GM23248 (cell line): ENCODE data around the gene STXBP6. TPM values are rescaled to one million over a fixed set of nuclear protein-coding genes. Genes with fewer than 3 reads are reported as not detected.

ENCODE experiments used
- DNase-seq: peaks from one replicate; pipeline ENCODE4 v3.0.0-alpha.2; 2015
- H2AFZ ChIP-seq: fragments of 200-600 bp; sonication (generic); 2 replicates; pipeline ENCODE4 v1.6.1; 2016; ENCODE audit warnings: antibody characterized with exemption
- H3F3A ChIP-seq: fragments of 200-600 bp; sonication (generic); 2 replicates; pipeline ENCODE4 v1.6.1; 2016; ENCODE audit warnings: mild to moderate bottlenecking, antibody characterized with exemption, mixed run types; ENCODE audit not compliant: insufficient read depth
- H3K27ac ChIP-seq: fragments of 200-600 bp; sonication (generic); 2 replicates; pipeline ENCODE4 v1.5.1; 2016; ENCODE audit warnings: mild to moderate bottlenecking
- H3K27me3 ChIP-seq: fragments of 200-600 bp; sonication (generic); replicated peaks from 2 replicates; pipeline ENCODE4 v1.6.1; 2016; ENCODE audit warnings: mild to moderate bottlenecking; ENCODE audit not compliant: insufficient read depth
- H3K36me3 ChIP-seq: fragments of 200-600 bp; sonication (generic); 2 replicates; pipeline ENCODE4 v1.6.1; 2016; ENCODE audit warnings: low read depth, mild to moderate bottlenecking
- H3K4me1 ChIP-seq: fragments of 200-600 bp; sonication (generic); 2 replicates; pipeline ENCODE4 v1.6.1; 2016; ENCODE audit warnings: mild to moderate bottlenecking; ENCODE audit not compliant: insufficient read depth
- H3K4me2 ChIP-seq: fragments of 200-600 bp; sonication (generic); one replicate; pipeline ENCODE4 v1.6.1; 2016; ENCODE audit warnings: mild to moderate bottlenecking; ENCODE audit not compliant: unreplicated experiment
- H3K4me3 ChIP-seq: fragments of 200-600 bp; sonication (generic); 2 replicates; pipeline ENCODE4 v1.5.1; 2016; ENCODE audit warnings: mild to moderate bottlenecking
- H3K79me2 ChIP-seq: fragments of 200-600 bp; sonication (generic); 2 replicates; pipeline ENCODE4 v1.6.1; 2016; ENCODE audit warnings: mild to moderate bottlenecking; ENCODE audit not compliant: insufficient read depth
- H3K9ac ChIP-seq: fragments of 200-600 bp; sonication (generic); 2 replicates; pipeline ENCODE4 v1.6.1; 2016; ENCODE audit warnings: mild to moderate bottlenecking
- H3K9me2 ChIP-seq: fragments of 200-600 bp; sonication (generic); 2 replicates; pipeline ENCODE4 v1.6.1; 2016; ENCODE audit warnings: mixed run types, mild to moderate bottlenecking, moderate library complexity; ENCODE audit not compliant: insufficient read depth
- H3K9me3 ChIP-seq: fragments of 200-600 bp; sonication (generic); one replicate; pipeline ENCODE4 v1.6.1; 2017; ENCODE audit warnings: low read depth
- H4K20me1 ChIP-seq: fragments of 200-600 bp; sonication (generic); 2 replicates; pipeline ENCODE4 v1.6.0; 2016; ENCODE audit not compliant: insufficient read depth
- EZH2 ChIP-seq: fragments of 200-600 bp; sonication (generic); IDR thresholded peaks from 2 replicates; pipeline ENCODE4 v1.6.1; 2018; ENCODE audit warnings: antibody characterized with exemption, mild to moderate bottlenecking; ENCODE audit not compliant: insufficient read depth, poor library complexity, severe bottlenecking
- EZH2phosphoT487 ChIP-seq: fragments of 200-600 bp; sonication (generic); IDR thresholded peaks from 2 replicates; pipeline ENCODE4 v1.6.1; 2018; ENCODE audit warnings: antibody characterized with exemption, moderate library complexity, mild to moderate bottlenecking, low read depth; ENCODE audit not compliant: insufficient read depth
- WGBS, 2 experiments: methylation state at CpG; one replicate each; pipeline ENCODE4 v1.1.6; 2015 to 2017; ENCODE audit warnings: low lambda C conversion rate in 2 of 2, low coverage in 1 of 2; ENCODE audit errors: missing lambda C conversion rate in 2 of 2; 5-methylcytosine and 5-hydroxymethylcytosine counted together
- in situ Hi-C: fragments of 300-500 bp; cut with MboI; formaldehyde crosslinking; loops from 2 replicates; pipeline ENCODE4 v1.15.0; 2020
- polyA plus RNA-seq: library from polyadenylated mRNA; unstranded; fragments of >200 nt; fragmentation: Nextera tagmentation; extraction: Ambion mirVana; gene quantifications from 2 replicates; pipeline ENCODE4 v1.2.1, GENCODE V29; 2016
- total RNA-seq: library from RNA; depleted of rRNA; stranded (reverse); fragments of >200 nt; shearing (Covaris generic); gene quantifications from 2 replicates; pipeline ENCODE4 v1.2.3, GENCODE V29; 2014

STXBP6 gene
- total and polyA plus RNA-seq, 2 experiments from 2014 or later: 13.9 to 19.6 TPM

DNA sequence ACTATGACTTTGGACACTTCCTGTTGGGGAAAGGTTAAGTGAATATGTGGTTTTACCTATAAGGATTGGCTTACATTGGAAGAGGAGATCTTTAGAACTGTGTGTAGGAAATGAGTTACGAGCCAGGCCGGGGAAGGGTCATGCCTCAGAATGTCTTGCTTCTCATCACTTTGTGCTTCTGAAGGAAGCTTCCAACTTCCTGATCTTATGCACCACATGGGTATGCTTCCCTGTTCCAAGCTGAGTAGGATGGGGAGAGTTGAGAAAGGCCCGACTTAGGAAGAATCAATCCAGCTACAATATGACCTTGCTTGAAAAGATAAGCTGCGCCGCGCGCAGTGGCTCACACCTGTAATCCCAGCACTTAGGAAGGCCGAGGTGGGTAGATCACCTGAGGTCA is 59.9 kb downstream of the STXBP6 start:
- Histone ChIP-seq H3K79me2 (peaks cover 25% of the 10 kb centered on the region; the same call in 1 of the 2 replicates), H3K4me2 (no peak overlapping the region), H3F3A (no peaks in the 10 kb centered on the region), H3K27ac (no peak overlapping the region), H3K4me1 (no peaks in the 10 kb centered on the region), H3K36me3 (no peaks in the 10 kb centered on the region), H3K27me3 (no peaks in the 10 kb centered on the region), H3K9ac (no peak overlapping the region), H3K4me3 (no peak overlapping the region), H3K9me3 (no peaks in the 10 kb centered on the region), H3K9me2 (no peaks in the 10 kb centered on the region), H4K20me1 (no peaks in the 10 kb centered on the region), H2AFZ (no peak overlapping the region)
- in situ Hi-C loops: no loop called here
- TF ChIP-seq EZH2 (no peak), EZH2phosphoT487 (no peak)
- DNase-seq: no peak
- 88 to 96% methylated on average over 8 of the region's 8 CpGs for WGBS, 2 experiments

DNA sequence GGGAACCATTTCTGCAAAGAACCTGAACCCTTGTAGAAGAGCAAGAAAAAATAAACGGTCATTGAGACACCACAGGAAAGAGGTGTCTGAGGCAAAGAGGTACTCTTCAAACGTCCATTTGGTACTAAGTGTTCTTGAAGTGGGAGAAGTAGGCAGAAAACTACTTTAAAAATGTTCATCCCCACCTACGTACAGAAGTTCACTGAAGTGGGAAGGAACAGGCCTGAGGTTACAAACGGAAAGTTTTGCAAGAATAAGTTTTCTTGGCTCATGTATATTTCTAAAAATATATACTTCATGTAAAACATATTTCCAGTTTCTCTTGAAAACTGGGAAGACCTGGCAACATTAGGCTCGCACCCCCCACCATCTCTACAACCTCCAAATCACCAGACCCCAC is 61.2 kb downstream of the STXBP6 start:
- TF ChIP-seq EZH2 (no peak), EZH2phosphoT487 (no peak)
- H3F3A ChIP-seq: no peaks in the 10 kb centered on the region
- no peak overlapping the region for H3K9ac ChIP-seq
- H3K9me2 ChIP-seq: no peaks in the 10 kb centered on the region
- H3K27ac ChIP-seq: no peak overlapping the region
- H3K4me3 ChIP-seq: no peak overlapping the region
- H2AFZ ChIP-seq: no peak overlapping the region
- no peak for DNase-seq
- H3K4me2 ChIP-seq: no peak overlapping the region
- H3K27me3 ChIP-seq: no peaks in the 10 kb centered on the region
- H3K4me1 ChIP-seq: no peaks in the 10 kb centered on the region
- peaks cover 25% of the 10 kb centered on the region; the same call in 1 of the 2 replicates for H3K79me2 ChIP-seq
- WGBS, 2 experiments: 71 to 75% methylated on average over 5 of the region's 5 CpGs
- in situ Hi-C loops: no loop called here
- no peaks in the 10 kb centered on the region for H3K9me3 ChIP-seq
- no peaks in the 10 kb centered on the region for H4K20me1 ChIP-seq
- no peaks in the 10 kb centered on the region for H3K36me3 ChIP-seq

DNA sequence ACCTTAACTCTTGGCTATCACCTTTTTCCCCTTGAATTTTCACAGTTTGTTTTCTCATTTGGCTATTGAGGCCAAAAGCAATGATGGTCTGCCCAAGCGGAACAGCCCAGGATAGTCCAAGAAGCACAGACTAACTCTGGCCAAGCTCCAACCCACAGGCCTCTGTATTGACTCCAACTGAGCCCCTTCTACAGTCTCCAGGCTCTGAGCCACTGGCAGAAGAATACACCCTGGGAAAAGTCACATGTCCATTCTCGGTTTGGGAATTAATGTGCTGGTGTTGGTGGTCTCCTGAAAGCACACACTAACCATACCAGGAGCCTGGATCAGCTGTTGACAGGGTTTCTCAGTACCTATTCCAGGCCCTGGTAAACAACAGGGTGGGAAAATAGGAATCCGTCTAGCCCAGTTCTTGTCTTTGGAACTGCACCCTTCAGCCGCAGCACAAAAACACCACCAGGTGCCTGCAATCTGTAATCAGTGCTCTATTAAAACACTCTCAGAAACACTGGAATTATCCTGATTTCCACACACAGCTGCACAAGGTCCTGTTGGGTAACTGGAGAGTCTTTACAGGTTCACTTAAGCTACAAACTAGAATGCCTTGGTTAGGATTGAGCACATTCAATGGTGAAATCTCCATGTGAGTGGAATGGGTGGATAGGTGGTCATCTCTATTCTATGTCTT is 63.6 kb downstream of the STXBP6 start:
- H3K4me2 ChIP-seq: no peak overlapping the region
- H2AFZ ChIP-seq: no peak overlapping the region
- H3K27me3 ChIP-seq: no peaks in the 10 kb centered on the region
- peaks cover 16% of the 10 kb centered on the region; the same call in 1 of the 2 replicates for H3K79me2 ChIP-seq
- no peak overlapping the region for H3K9ac ChIP-seq
- no peak overlapping the region for H3K4me3 ChIP-seq
- no peaks in the 10 kb centered on the region for H3K9me2 ChIP-seq
- no peaks in the 10 kb centered on the region for H4K20me1 ChIP-seq
- H3K27ac ChIP-seq: no peak overlapping the region
- in situ Hi-C loops: no loop called here
- 91 to 93% methylated on average over 4 of the region's 4 CpGs for WGBS, 2 experiments
- H3K4me1 ChIP-seq: no peaks in the 10 kb centered on the region; the same call in 1 of the 2 replicates
- no peak for DNase-seq
- TF ChIP-seq EZH2 (no peak), EZH2phosphoT487 (no peak)
- H3K9me3 ChIP-seq: no peaks in the 10 kb centered on the region
- peaks cover 11% of the 10 kb centered on the region; the same call in 1 of the 2 replicates for H3F3A ChIP-seq
- H3K36me3 ChIP-seq: no peaks in the 10 kb centered on the region

DNA sequence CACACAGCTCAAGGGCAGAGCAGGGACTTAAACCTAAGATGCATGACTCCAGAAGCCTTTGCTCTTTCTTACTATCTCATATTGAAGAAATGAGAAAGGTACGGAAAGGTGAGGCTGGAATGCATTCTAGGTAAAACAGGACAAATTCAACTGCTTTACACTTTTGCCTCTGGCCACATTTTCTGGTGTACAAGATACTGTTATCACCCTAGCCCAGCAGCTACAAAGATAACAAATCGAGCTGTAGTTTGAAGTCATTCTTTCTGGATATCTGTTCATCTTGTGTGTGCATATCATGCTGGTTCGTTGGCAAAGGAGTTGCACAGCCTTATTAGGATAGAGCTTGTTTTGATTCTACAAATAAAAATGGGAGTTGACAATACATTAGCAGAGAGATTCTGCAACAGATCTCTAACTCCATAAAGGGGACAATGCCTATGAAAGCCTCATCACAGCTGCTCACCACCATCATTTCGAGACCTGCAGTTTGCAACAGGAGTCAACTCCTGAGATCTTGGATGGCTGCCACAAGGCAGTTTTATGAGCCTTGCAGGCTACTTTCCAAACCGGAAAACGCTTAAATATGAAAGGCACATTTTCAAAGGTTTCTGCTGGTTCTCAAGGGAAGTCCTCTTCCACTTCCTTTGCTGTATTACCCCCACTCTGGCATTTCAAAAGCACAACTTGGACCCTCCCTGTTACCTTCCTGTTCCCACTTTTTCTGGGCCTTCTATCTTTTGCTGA is 64.9 kb downstream of the STXBP6 start:
- H3F3A ChIP-seq: peaks cover 11% of the 10 kb centered on the region; the same call in 1 of the 2 replicates
- H3K79me2 ChIP-seq: peaks cover 26% of the 10 kb centered on the region; the same call in 1 of the 2 replicates
- TF ChIP-seq EZH2: no peak
- TF ChIP-seq EZH2phosphoT487: no peak
- DNase-seq: no peak
- no peak overlapping the region for H3K9ac ChIP-seq
- no peak overlapping the region for H3K27ac ChIP-seq
- in situ Hi-C loops: no loop called here
- no peak overlapping the region for H3K4me3 ChIP-seq
- H3K9me2 ChIP-seq: no peaks in the 10 kb centered on the region
- no peak overlapping the region for H3K4me2 ChIP-seq
- no peaks in the 10 kb centered on the region for H3K36me3 ChIP-seq
- no peak overlapping the region for H2AFZ ChIP-seq
- no peaks in the 10 kb centered on the region; the same call in 1 of the 2 replicates for H3K4me1 ChIP-seq
- no peaks in the 10 kb centered on the region for H3K9me3 ChIP-seq
- 79 to 80% methylated on average over 6 of the region's 6 CpGs for WGBS, 2 experiments
- H4K20me1 ChIP-seq: no peaks in the 10 kb centered on the region
- H3K27me3 ChIP-seq: no peaks in the 10 kb centered on the region
